Activated T-helper 17 cell treated with anti-CD3 and anti-CD28 coated beads, Interleukin-2, amount 50 U/mL, for 72 hours (primary cell): ENCODE data around the gene SSB. TPM values are rescaled to one million over a fixed set of nuclear protein-coding genes. Genes with fewer than 3 reads are reported as not detected.
"Not testable (repeated sequence)": the region's sequence is repeated elsewhere in the genome, so short reads cannot be mapped to it uniquely, and the experiment has no call there.

Experiments
- ATAC-seq: fragments of 150-1000 bp; cut with Tn5 transposase; replicated peaks from 2 replicates; pipeline ENCODE4 v1.10.0; 2021; ENCODE audit warnings: mild to moderate bottlenecking, moderate library complexity
- H3K27ac Mint-ChIP-seq: one replicate; pipeline ENCODE4 v1.8.0; 2022; ENCODE audit warnings: mixed read lengths
- H3K27me3 Mint-ChIP-seq: one replicate; pipeline ENCODE4 v1.8.0; 2022; ENCODE audit warnings: mixed read lengths
- H3K36me3 Mint-ChIP-seq: one replicate; pipeline ENCODE4 v1.8.0; 2022; ENCODE audit warnings: low read depth, mild to moderate bottlenecking, mixed read lengths
- H3K4me1 Mint-ChIP-seq: one replicate; pipeline ENCODE4 v1.8.0; 2022; ENCODE audit warnings: mixed read lengths
- H3K4me3 Mint-ChIP-seq: one replicate; pipeline ENCODE4 v1.8.0; 2022; ENCODE audit warnings: mild to moderate bottlenecking, mixed read lengths
- H3K9me3 Mint-ChIP-seq: one replicate; pipeline ENCODE4 v1.8.0; 2022; ENCODE audit warnings: mixed read lengths
- total RNA-seq, 2 donors: library from RNA; stranded (reverse); gene quantifications; one replicate each; pipeline ENCODE4 v1.2.3, GENCODE V29; 2022

Gene SSB
- total RNA-seq, 2 donors from 2014 or later, result 39.5 to 112 TPM

- H3K9me3 Mint-ChIP-seq, result no peaks in the 10 kb centered on the region
- no peak overlapping the region for H3K27ac Mint-ChIP-seq
- ATAC-seq, result no peak
Observed at GRCh38 chr2:169808221-169808620, 9.6 kb downstream of the SSB start.

DNA sequence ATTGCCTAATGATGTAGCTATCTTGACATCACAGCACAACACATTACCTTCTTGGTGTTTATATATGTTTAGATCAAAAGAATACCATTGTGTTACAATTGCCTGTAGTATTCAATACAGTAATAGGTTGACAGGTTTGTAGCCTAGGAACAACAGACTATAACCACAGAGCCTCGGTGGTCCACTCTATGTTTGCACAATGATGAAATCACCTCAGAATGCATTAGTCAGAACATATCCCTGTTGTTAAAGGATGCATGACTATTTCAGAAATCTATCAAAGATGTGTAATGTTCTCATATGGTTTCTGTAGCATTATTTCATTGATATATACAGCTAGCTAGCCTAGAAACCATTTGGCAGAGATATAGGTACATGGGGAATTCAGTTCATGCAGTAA, 17.2 kb downstream of the SSB start:
- Mint-ChIP-seq H3K9me3 (no peaks in the 10 kb centered on the region), H3K4me1 (no peaks in the 10 kb centered on the region), H3K27ac (peak overlapping the region; percentile 25), H3K27me3 (no peaks in the 10 kb centered on the region), H3K36me3 (peaks cover 96% of the 10 kb centered on the region), H3K4me3 (no peak overlapping the region)
- ATAC-seq, result peak; percentile 82

More at GRCh38 chr2:169808221-169808620, 9.6 kb downstream of the SSB start:
- Mint-ChIP-seq H3K4me3 (no peak overlapping the region), H3K27me3 (no peaks in the 10 kb centered on the region), H3K36me3 (peaks cover 88% of the 10 kb centered on the region), H3K4me1 (no peaks in the 10 kb centered on the region)

GRCh38 chr2:169816961-169817360, 18.3 kb downstream of the SSB start:
- H3K4me3 Mint-ChIP-seq, H3K4me1 Mint-ChIP-seq, H3K27me3 Mint-ChIP-seq, H3K9me3 Mint-ChIP-seq, ATAC-seq: not testable (repeated sequence)
- peak overlapping the region; percentile 25 for H3K27ac Mint-ChIP-seq
- peaks cover 96% of the 10 kb centered on the region for H3K36me3 Mint-ChIP-seq

DNA sequence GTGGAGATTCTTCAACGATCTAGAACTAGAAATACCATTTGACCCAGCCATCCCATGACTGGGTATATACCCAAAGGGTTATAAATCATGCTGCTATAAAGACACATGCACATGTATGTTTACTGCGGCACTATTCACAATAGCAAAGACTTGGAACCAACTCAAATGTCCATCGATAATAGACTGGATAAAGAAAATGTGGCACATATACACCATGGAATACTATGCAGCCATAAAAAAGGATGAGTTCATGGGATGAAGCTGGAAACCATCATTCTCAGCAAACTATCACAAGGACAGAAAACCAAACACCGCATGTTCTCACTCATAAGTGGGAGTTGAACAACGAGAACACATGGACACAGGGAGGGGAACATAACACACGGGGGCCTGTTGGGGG, 18.7 kb downstream of the SSB start:
- not testable (repeated sequence) for H3K27me3 Mint-ChIP-seq, ATAC-seq, H3K4me1 Mint-ChIP-seq, H3K27ac Mint-ChIP-seq, H3K4me3 Mint-ChIP-seq, H3K9me3 Mint-ChIP-seq
- H3K36me3 Mint-ChIP-seq, result peaks cover 96% of the 10 kb centered on the region

DNA sequence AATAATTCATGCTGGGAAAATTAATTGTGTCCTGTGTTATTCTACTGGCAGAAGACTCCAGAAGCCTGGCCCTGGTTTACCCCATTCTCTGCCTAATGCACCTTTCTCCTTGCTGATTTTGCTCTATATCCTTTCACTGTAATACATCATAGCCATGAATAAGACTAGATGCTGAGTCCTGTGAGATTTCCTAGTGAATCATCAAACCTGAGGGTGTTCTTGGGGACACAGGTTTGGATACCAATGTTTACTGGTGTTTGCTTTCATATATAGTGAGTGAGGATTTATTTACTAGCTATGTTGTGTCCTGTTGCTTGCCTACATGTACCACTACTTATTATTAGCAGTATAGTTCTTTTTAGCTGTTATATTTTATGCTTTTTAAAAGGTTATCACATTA, 19.6 kb downstream of the SSB start:
- H3K4me1 Mint-ChIP-seq, result peaks cover 12% of the 10 kb centered on the region
- ATAC-seq, result no peak
- no peaks in the 10 kb centered on the region for H3K9me3 Mint-ChIP-seq
- peaks cover 96% of the 10 kb centered on the region for H3K36me3 Mint-ChIP-seq
- H3K4me3 Mint-ChIP-seq, result no peak overlapping the region
- H3K27me3 Mint-ChIP-seq, result no peaks in the 10 kb centered on the region
- H3K27ac Mint-ChIP-seq, result no peak overlapping the region

GRCh38 chr2:169819106-169819505, 20.4 kb downstream of the SSB start:
- Mint-ChIP-seq H3K36me3 (peaks cover 91% of the 10 kb centered on the region), H3K9me3 (no peaks in the 10 kb centered on the region), H3K4me3 (no peak overlapping the region), H3K4me1 (peaks cover 18% of the 10 kb centered on the region), H3K27me3 (no peaks in the 10 kb centered on the region), H3K27ac (peak overlapping the region; percentile 65)
- no peak for ATAC-seq

GRCh38 chr2:169820101-169820500, 21.4 kb downstream of the SSB start:
- peak overlapping the region; percentile 65 for H3K27ac Mint-ChIP-seq
- H3K27me3 Mint-ChIP-seq, H3K9me3 Mint-ChIP-seq, H3K4me3 Mint-ChIP-seq: not testable (repeated sequence)
- H3K36me3 Mint-ChIP-seq, result peaks cover 81% of the 10 kb centered on the region
- H3K4me1 Mint-ChIP-seq, result peaks cover 19% of the 10 kb centered on the region
- peak; percentile 15 for ATAC-seq

GRCh38 chr2:169822036-169822435, 23.4 kb downstream of the SSB start:
- H3K27me3 Mint-ChIP-seq, result no peaks in the 10 kb centered on the region
- peaks cover 61% of the 10 kb centered on the region for H3K36me3 Mint-ChIP-seq
- no peaks in the 10 kb centered on the region for H3K9me3 Mint-ChIP-seq
- peaks cover 19% of the 10 kb centered on the region for H3K4me1 Mint-ChIP-seq
- ATAC-seq, result no peak
- H3K27ac Mint-ChIP-seq, result no peak overlapping the region
- peak overlapping the region; percentile 98 for H3K4me3 Mint-ChIP-seq

GRCh38 chr2:169822785-169823392, 24.2 kb downstream of the SSB start:
- Mint-ChIP-seq H3K27me3 (no peaks in the 10 kb centered on the region), H3K36me3 (peaks cover 53% of the 10 kb centered on the region), H3K4me1 (peaks cover 19% of the 10 kb centered on the region), H3K27ac (peak overlapping the region; percentile 36), H3K9me3 (no peaks in the 10 kb centered on the region), H3K4me3 (peak overlapping the region; percentile 98)
- no peak for ATAC-seq

DNA sequence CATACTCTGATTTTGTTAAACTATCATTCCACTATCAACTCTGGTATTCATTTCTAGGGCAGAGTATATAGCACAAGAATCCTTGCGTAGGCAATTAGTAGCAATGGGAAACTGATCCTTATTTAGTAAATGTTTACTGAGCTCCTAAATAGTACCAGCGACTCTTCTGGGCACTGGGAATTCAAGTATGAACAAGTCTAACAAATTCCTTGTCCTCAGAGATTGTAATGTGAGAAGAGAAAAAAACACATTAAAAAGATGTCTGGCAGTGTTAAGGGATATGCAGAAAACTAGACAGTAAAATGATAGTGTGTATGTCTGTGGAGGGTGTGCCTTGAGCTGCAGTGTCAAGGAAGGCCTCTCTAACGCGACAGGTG, 25.3 kb downstream of the SSB start:
- Mint-ChIP-seq H3K9me3 (no peaks in the 10 kb centered on the region), H3K4me3 (peak overlapping the region; percentile 98), H3K27ac (peak overlapping the region; percentile 90), H3K4me1 (peaks cover 29% of the 10 kb centered on the region), H3K27me3 (no peaks in the 10 kb centered on the region), H3K36me3 (peaks cover 54% of the 10 kb centered on the region)
- no peak for ATAC-seq

DNA sequence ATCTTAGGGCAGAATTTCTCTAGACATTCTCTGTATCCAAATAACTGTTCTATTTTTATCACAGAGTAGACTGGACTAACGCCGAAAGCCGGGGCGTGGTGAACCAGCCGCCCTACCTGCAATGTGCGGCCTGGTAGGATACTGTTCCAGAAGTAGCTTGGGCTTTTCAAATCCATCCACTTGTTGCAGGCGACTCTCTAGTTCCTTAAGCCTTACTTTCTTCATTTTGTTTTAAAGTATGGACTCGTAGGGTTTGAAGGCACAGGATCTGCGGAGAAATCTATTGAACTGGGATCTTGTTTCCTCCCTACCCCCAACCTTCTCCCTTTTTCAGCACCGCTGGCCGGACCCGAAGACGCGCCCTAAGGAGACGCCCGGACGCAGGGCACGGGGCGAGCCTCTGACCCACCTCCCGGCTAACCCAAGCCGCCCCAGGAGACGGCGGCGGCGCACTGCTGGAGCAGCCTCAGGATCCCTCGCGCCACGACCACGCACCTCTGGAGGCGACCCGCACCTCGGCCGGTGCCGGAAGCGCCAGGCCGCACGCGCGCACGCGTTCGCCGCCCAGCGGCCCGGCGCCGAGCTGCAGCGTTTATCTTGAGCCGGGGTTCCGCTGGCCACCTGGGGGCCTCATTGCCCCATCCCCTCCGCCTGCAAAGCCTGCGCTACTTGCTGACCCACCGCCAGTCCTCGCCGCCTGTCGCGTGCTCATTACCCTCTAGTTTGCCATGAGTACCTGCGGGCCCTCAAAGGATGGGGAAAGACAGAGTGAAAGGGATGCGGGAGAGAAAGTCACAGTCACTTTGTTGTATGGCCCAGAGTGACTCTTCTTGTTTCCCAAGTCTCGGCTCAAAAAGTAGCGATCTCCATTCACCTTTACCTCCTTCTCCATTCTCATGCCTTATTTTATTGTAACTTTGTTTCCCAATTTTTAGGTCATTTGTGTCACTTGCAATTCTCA, 26.0 kb downstream of the SSB start, which contains the start of gene METTL5:
TSS of gene METTL5 (minus strand) at position 533 of the 961 bp plus-strand sequence. CDS start at position 225, 308 bp downstream.
- ATAC-seq, result peak; percentile 72
- no peaks in the 10 kb centered on the region for H3K27me3 Mint-ChIP-seq
- H3K27ac Mint-ChIP-seq, result peak within 1 kb of the TSS; percentile 90
- peaks cover 30% of the 10 kb centered on the region for H3K4me1 Mint-ChIP-seq
- peaks cover 50% of the 10 kb centered on the region for H3K36me3 Mint-ChIP-seq
- H3K4me3 Mint-ChIP-seq, result peak within 1 kb of the TSS; percentile 98
- no peaks in the 10 kb centered on the region for H3K9me3 Mint-ChIP-seq

- Mint-ChIP-seq H3K9me3 (no peaks in the 10 kb centered on the region), H3K36me3 (peaks cover 45% of the 10 kb centered on the region), H3K27ac (peak within 1 kb of the TSS; percentile 94), H3K4me3 (peak within 1 kb of the TSS; percentile 98), H3K27me3 (no peaks in the 10 kb centered on the region), H3K4me1 (peaks cover 28% of the 10 kb centered on the region)
- peak; percentile 86 for ATAC-seq
Observed at GRCh38 chr2:169827272-169828140, 28.8 kb downstream of the SSB start, which contains the start of gene UBR3. Gene UBR3, plus strand, starts transcription at chr2:169827454. Its CDS starts 54 bp downstream, at chr2:169827508.

DNA sequence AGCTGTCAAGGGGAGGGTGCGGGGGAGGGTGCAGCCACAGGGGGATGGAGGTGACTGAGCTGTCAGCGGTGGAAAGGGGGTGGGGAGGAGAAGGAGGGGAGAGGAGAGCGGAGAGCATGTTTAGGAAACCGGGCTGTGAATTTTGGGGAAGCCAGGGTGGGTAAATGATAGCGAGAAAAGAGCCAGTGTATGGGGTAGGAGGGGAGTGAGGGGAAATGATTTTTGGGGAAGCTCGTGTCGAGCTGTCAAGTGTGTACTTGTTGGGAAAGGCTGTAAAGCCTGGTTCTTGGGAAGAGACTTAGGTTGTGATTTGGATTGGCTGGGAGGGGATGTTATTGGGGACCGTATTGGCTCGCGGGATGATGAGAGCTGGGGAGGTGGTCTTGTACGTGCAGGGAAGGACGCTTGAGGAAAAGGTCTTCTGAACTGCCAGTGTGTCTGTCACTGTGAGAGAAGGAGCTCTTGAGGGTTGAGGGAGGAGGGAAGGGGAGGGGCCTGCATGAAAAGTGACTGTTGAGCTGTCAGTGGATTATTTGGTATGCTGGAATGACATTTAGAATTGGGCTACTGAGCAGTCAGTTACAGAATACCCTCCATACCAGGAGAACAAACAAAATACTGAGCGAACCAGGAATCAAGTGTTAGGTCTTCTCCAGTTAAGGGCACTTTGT, 29.6 kb downstream of the SSB start:
- peak; percentile 47 for ATAC-seq
- Mint-ChIP-seq H3K36me3 (peaks cover 37% of the 10 kb centered on the region), H3K4me1 (peaks cover 27% of the 10 kb centered on the region), H3K27me3 (no peaks in the 10 kb centered on the region), H3K4me3 (peak overlapping the region; percentile 98), H3K27ac (peak overlapping the region; percentile 94), H3K9me3 (no peaks in the 10 kb centered on the region)

DNA sequence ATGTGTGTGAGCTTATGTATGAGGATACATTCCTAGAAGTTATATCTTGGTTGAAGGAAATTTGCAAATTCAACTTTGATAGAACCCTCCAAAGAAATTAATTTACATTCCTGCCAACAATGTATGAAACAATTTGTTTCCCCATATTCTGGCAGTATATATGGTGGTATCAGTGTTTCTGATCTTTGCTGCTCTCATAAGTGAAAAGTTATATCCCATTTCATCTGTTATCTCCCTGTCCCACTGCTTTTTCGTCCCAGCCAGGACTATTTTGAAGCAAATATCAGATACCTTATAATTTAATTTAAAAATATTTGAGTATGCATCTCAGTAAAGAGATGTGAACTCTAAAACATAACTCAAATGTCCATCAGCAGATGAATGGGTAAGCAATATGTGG, 35.7 kb downstream of the SSB start:
- ATAC-seq, result no peak
- no peaks in the 10 kb centered on the region for H3K9me3 Mint-ChIP-seq
- peaks cover 18% of the 10 kb centered on the region for H3K4me1 Mint-ChIP-seq
- H3K27ac Mint-ChIP-seq, result no peak overlapping the region
- H3K4me3 Mint-ChIP-seq, result no peak overlapping the region
- no peaks in the 10 kb centered on the region for H3K27me3 Mint-ChIP-seq
- H3K36me3 Mint-ChIP-seq, result peaks cover 22% of the 10 kb centered on the region
